Psoas muscle (tissue), 8 donors: ENCODE data around the gene RAB31. TPM values are rescaled to one million over a fixed set of nuclear protein-coding genes. Genes with fewer than 3 reads are reported as not detected.
A peak's percentile ranks its signal among the peaks of the same experiment; 100 is the strongest.

Experiments used
- ATAC-seq, 4 donors: fragments of 200-7000 bp; cut with Tn5 transposase; one replicate each; pipeline ENCODE4 v1.9.1; 2020; ENCODE audit warnings: moderate library complexity in 3 of 4, mild to moderate bottlenecking in 2 of 4
- DNase-seq, 2 donors: peaks; one replicate each; pipeline ENCODE4 v3.0.0-alpha.2; 2020
- H3K27ac ChIP-seq: fragments of 200-600 bp; one replicate; pipeline ENCODE4 v1.8.0; 2022
- H3K27me3 ChIP-seq, 3 donors: fragments of 200-600 bp in 1 of 3; one replicate each; pipeline versions ENCODE4 v1.6.1 to v1.8.0; 2013 to 2022; ENCODE audit warnings: low read length in 2 of 3, mild to moderate bottlenecking in 2 of 3, moderate library complexity in 1 of 3; ENCODE audit not compliant: insufficient read depth in 3 of 3
- H3K36me3 ChIP-seq, 2 donors: fragments of 200-600 bp in 1 of 2; one replicate each; pipeline versions ENCODE4 v1.6.1 to v1.8.0; 2013 to 2022; ENCODE audit warnings: low read depth in 1 of 2, mild to moderate bottlenecking in 1 of 2, moderate library complexity in 1 of 2; ENCODE audit not compliant: insufficient read depth in 1 of 2
- H3K4me1 ChIP-seq: fragments of 200-600 bp; one replicate; pipeline ENCODE4 v1.8.0; 2022
- H3K4me3 ChIP-seq: fragments of 200-600 bp; one replicate; pipeline ENCODE4 v1.8.0; 2022; ENCODE audit warnings: mild to moderate bottlenecking
- H3K9me3 ChIP-seq: fragments of 200-600 bp; one replicate; pipeline ENCODE4 v1.8.0; 2022
- WGBS, 3 donors: extraction: QIAGEN DNeasy Blood & Tissue Kit; methylation state at CpG; one replicate each; pipeline versions ENCODE4 v1.1.6 to v1.1.7; 2013; 5-methylcytosine and 5-hydroxymethylcytosine counted together
- intact Hi-C, 2 donors: fragments of 100-400 bp; cut with DNase I; formaldehyde crosslinking; loops; one replicate each; pipeline versions ENCODE4 v1.11.0 to v1.14.2; 2022
- polyA plus RNA-seq, 3 donors: library from polyadenylated mRNA; stranded (reverse); fragments of 200-250 nt; gene quantifications; one replicate each; pipeline ENCODE4 v1.2.3, GENCODE V29; 2013
- total RNA-seq, 4 donors: library from RNA; stranded (reverse); fragmentation: NEBNext Ultra II Directional in 2 of 4; extraction: Animal tissue kit (Norgen Biotek cat#: 25700) in 2 of 4; gene quantifications; one replicate each; pipeline versions ENCODE4 v1.2.1 to v1.2.4, GENCODE V29; 2021 to 2023
- TF ChIP-seq, protein P1 (sequence below): fragments of 200-600 bp; IDR thresholded peaks from one replicate; pipeline ENCODE4 v1.8.0; 2022; ENCODE audit warnings: antibody characterized with exemption
- donor health status: healthy with polysubstance abuse.
- donor health status: DM: no; HTN: no; CAD: no; lungs with moderate emphysema.
- donor health status: Bipolar disorder and iron deficiency.
- donor health status: healthy.
- donor health status: DM: yes; HTN: yes; CAD: no.
- donor health status: DM: no; HTN: no; CAD: no.
- donor health status: DM: no; HTN: no; CAD: no.
- donor health status: DM: yes; HTN: yes; CAD: no.

RAB31 gene
- total and polyA plus RNA-seq, 7 donors, result 2.2 to 8.9 (median 5.3) TPM

DNA sequence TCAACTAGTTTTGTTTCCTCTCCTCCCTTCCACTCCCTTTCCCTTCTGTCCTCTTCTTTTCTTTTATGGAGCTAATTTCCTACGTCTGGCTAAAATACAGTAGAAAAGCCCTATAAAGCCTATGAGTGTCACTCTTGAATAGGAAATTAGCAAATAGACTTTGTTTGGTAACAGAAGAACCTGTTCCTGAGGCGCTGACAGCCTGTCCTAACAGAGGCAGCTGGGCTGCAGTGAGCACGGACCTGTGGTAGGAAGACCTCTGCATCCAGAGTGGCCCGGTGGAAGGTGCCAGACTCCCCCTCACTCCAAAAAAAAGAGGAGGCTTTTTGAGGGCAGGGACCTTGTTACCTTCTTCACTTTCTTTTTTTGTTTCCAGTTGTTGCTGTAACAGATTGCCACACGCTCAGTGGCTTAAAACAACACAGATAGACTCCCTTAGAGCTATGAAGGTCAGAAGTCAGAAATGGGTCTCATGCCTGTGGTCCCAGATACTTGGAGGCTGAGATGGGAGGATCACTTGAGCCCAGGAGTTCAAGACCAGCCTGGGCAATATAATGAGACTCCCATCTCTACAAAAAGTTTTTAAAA lies 96.5 kb downstream of the RAB31 start:
- intact Hi-C loops, result loop anchor here in 1 of 2 donors (10.0 kb wide), 2 partner anchors 110 to 720 kb away; partner anchors contain the start of genes NAPG and VAPA
- peaks cover 16% of the 10 kb centered on the region for H3K4me1 ChIP-seq
- peak overlapping the region; percentile 43 for H3K4me3 ChIP-seq
- ATAC-seq, result peak; percentile 87 to 93 (median 89)
- WGBS, 3 donors, result 25 to 38% (median 36%) methylated on average over 5 of the region's 5 CpGs
- H3K27me3 ChIP-seq, result no peaks in the 10 kb centered on the region
- H3K9me3 ChIP-seq, result no peaks in the 10 kb centered on the region
- no peaks in the 10 kb centered on the region for H3K36me3 ChIP-seq
- TF ChIP-seq, protein P1, sequence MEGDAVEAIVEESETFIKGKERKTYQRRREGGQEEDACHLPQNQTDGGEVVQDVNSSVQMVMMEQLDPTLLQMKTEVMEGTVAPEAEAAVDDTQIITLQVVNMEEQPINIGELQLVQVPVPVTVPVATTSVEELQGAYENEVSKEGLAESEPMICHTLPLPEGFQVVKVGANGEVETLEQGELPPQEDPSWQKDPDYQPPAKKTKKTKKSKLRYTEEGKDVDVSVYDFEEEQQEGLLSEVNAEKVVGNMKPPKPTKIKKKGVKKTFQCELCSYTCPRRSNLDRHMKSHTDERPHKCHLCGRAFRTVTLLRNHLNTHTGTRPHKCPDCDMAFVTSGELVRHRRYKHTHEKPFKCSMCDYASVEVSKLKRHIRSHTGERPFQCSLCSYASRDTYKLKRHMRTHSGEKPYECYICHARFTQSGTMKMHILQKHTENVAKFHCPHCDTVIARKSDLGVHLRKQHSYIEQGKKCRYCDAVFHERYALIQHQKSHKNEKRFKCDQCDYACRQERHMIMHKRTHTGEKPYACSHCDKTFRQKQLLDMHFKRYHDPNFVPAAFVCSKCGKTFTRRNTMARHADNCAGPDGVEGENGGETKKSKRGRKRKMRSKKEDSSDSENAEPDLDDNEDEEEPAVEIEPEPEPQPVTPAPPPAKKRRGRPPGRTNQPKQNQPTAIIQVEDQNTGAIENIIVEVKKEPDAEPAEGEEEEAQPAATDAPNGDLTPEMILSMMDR, result no peak
- H3K27ac ChIP-seq, result peak overlapping the region; percentile 77
- DNase-seq, result peak; percentile 42 to 67

DNA sequence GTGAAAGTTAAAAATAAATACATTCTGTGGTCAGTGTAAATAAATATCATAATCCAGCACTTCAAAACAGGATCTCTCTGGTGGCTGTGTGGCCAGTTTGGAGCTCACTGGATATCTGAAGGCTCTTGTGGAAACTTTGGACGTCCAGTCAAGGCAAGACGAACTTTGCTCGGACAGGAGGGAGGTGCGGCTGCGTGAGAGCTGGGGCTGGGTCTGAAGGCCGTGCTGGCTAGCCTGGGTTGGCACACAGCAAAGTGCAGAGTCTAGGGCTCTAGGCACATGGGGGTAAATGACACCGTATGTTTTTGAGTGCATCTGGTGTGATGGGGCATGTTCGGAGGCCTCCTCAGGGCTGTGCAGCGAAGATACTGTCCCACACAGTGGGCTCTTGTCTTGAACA lies 98.8 kb downstream of the RAB31 start:
- Histone ChIP-seq H3K27me3 (no peaks in the 10 kb centered on the region), H3K36me3 (no peaks in the 10 kb centered on the region), H3K4me3 (no peak overlapping the region), H3K4me1 (peaks cover 38% of the 10 kb centered on the region), H3K9me3 (no peaks in the 10 kb centered on the region), H3K27ac (no peak overlapping the region)
- TF ChIP-seq, protein P1, result no peak
- DNase-seq, result no peak
- intact Hi-C loops, result loop anchor here in 1 of 2 donors (10.0 kb wide), 2 partner anchors 108 to 718 kb away; partner anchors contain the start of genes NAPG and VAPA
- WGBS, 3 donors, result 85 to 95% (median 92%) methylated on average over 9 of the region's 9 CpGs
- ATAC-seq, result no peak

DNA sequence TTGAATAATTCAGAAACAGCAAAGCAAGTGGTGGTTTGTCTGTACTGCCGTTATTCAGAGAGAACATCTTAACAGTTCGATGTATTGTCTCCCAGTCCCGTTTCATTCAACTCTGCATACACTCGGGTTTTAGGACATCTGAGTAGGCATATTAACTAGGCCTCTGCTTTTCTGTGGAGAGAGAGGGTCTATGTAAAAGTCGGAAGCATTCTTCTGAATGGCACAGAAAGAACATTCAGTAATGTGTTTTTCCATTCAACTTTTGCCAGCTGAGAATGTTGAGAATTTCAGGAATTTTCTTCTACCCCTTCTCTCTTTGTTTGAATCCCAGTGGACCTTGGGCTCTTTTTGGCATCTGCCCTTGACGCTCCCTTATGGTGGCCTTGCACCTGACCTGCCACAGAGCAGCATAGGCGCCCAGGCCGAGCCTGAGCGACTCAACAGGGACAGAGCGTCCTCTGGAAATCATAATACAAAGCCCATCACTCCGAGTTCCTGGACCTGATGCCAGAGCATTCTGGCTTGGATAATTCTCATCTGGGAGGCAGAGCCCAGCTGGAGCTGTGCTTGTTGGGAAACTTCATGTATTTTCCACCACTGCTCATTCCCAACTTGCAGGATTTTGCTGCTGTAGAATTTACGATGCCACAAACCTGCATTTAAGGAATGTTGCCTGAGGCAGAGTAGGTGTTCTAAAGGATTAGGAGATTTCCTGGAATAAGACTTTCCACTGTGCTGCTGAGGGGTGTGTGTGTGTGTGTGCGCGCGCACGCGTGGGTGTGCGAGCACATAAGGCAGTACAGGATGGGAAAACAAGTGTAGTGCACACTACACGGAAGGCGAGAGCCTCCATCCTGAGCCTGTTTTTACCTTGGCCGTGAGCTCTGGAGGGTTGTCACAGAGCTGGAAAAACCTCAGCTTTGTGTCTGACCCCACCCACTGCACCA lies 100.5 kb downstream of the RAB31 start:
- Histone ChIP-seq H3K9me3 (no peaks in the 10 kb centered on the region), H3K4me3 (no peak overlapping the region), H3K27ac (no peak overlapping the region), H3K27me3 (no peaks in the 10 kb centered on the region), H3K4me1 (peaks cover 38% of the 10 kb centered on the region), H3K36me3 (no peaks in the 10 kb centered on the region)
- ATAC-seq (peak in 3 of 4 donors; percentile 16 to 25 (median 20)), DNase-seq (peak in 1 of 2 donors; percentile 59)
- TF ChIP-seq, protein P1, result no peak
- WGBS, 3 donors, result 42 to 64% (median 48%) methylated on average over 21 of the region's 21 CpGs
- intact Hi-C loops, result loop anchor here in 1 of 2 donors (10.0 kb wide), 2 partner anchors 106 to 716 kb away; partner anchors contain the start of genes NAPG and VAPA

DNA sequence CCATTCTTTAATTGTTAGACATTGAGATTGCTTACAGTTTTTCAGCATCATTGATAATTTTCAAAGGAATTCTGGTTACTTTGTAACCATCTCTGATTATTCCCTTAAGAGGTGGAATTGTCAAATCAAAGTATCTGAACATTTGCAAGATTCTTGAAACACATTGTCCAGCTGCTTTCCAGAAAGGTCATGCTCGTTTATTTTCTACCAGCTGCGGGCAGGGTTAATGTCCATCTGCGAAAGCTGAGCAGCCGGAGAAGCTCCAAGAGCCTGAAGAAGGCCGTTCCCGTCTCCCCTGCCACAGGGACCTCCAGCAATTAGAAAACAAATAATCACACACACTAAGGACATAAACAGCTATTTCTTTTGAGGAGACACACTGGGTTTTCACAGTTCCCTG lies 101.6 kb downstream of the RAB31 start:
- Histone ChIP-seq H3K4me1 (peaks cover 33% of the 10 kb centered on the region), H3K36me3 (no peaks in the 10 kb centered on the region), H3K27ac (no peak overlapping the region), H3K27me3 (no peaks in the 10 kb centered on the region), H3K4me3 (no peak overlapping the region), H3K9me3 (no peaks in the 10 kb centered on the region)
- intact Hi-C loops, result loop anchor here in 1 of 2 donors (10.0 kb wide), 2 partner anchors 105 to 715 kb away; partner anchors contain the start of genes NAPG and VAPA
- 17 to 43% (median 24%) methylated on average over 6 of the region's 6 CpGs for WGBS, 3 donors
- TF ChIP-seq, protein P1, result no peak
- ATAC-seq (no peak), DNase-seq (no peak)
